GM23338 (cell line): ENCODE data around the gene DNAI7. TPM values are rescaled to one million over a fixed set of nuclear protein-coding genes. Genes with fewer than 3 reads are reported as not detected.

Experiments used
- ATAC-seq: fragments of 200-7000 bp; cut with Tn5 transposase; 3 replicates; pipeline ENCODE4 v1.9.1; 2020
- DNase-seq: peaks from one replicate; pipeline ENCODE4 v3.0.0-alpha.2; 2015; ENCODE audit warnings: low spot score
- H2AFZ ChIP-seq: fragments of 200-600 bp; sonication (generic); 2 replicates; pipeline ENCODE4 v1.8.0; 2016; ENCODE audit warnings: antibody characterized with exemption, mild to moderate bottlenecking, moderate library complexity
- H3F3A ChIP-seq: fragments of 200-600 bp; sonication (generic); replicated peaks from 2 replicates; pipeline ENCODE4 v1.8.0; 2017; ENCODE audit warnings: antibody characterized with exemption, mixed run types, low read depth
- H3K27ac ChIP-seq: fragments of 200-600 bp; sonication (generic); 2 replicates; pipeline ENCODE4 v1.6.1; 2016; ENCODE audit warnings: low read depth
- H3K27me3 ChIP-seq: fragments of 200-600 bp; sonication (generic); 2 replicates; pipeline ENCODE4 v1.8.0; 2016; ENCODE audit warnings: mild to moderate bottlenecking, mixed run types, moderate library complexity; ENCODE audit not compliant: insufficient read depth
- H3K36me3 ChIP-seq: fragments of 200-600 bp; sonication (generic); 2 replicates; pipeline ENCODE4 v1.8.0; 2016; ENCODE audit warnings: mild to moderate bottlenecking; ENCODE audit not compliant: insufficient read depth
- H3K4me1 ChIP-seq: fragments of 200-600 bp; sonication (generic); 2 replicates; pipeline ENCODE4 v1.8.0; 2016; ENCODE audit warnings: mild to moderate bottlenecking, moderate library complexity; ENCODE audit not compliant: insufficient read depth
- H3K4me2 ChIP-seq: fragments of 200-600 bp; sonication (generic); 2 replicates; pipeline ENCODE4 v1.7.1; 2017; ENCODE audit warnings: mixed run types
- H3K4me3 ChIP-seq: fragments of 200-600 bp; sonication (generic); 2 replicates; pipeline ENCODE4 v1.6.1; 2016; ENCODE audit warnings: mixed run types
- H3K79me2 ChIP-seq: fragments of 200-600 bp; sonication (generic); replicated peaks from 2 replicates; pipeline ENCODE4 v1.8.0; 2017; ENCODE audit warnings: mild to moderate bottlenecking; ENCODE audit not compliant: insufficient read depth
- H3K9me2 ChIP-seq: fragments of 200-600 bp; sonication (generic); 2 replicates; pipeline ENCODE4 v1.8.0; 2017; ENCODE audit not compliant: insufficient read depth
- H4K20me1 ChIP-seq: fragments of 200-600 bp; sonication (generic); replicated peaks from 2 replicates; pipeline ENCODE4 v1.8.0; 2017; ENCODE audit warnings: mild to moderate bottlenecking; ENCODE audit not compliant: insufficient read depth
- H3K27ac Mint-ChIP-seq: 2 replicates; pipeline ENCODE4 v1.8.0; 2020; ENCODE audit warnings: inconsistent platforms, mild to moderate bottlenecking, moderate library complexity, mixed read lengths
- H3K27me3 Mint-ChIP-seq: 3 replicates; pipeline ENCODE4 v1.8.0; 2022; ENCODE audit warnings: low read depth, mild to moderate bottlenecking, moderate library complexity, mixed read lengths, inconsistent platforms; ENCODE audit not compliant: insufficient read depth, poor library complexity
- H3K36me3 Mint-ChIP-seq: 3 replicates; pipeline ENCODE4 v1.8.0; 2021; ENCODE audit warnings: low read depth, mild to moderate bottlenecking, inconsistent platforms, moderate library complexity, mixed read lengths
- H3K4me1 Mint-ChIP-seq: 3 replicates; pipeline ENCODE4 v1.8.0; 2020; ENCODE audit warnings: mild to moderate bottlenecking, inconsistent platforms, mixed read lengths
- H3K4me3 Mint-ChIP-seq: 3 replicates; pipeline ENCODE4 v1.8.0; 2021; ENCODE audit warnings: moderate library complexity, mild to moderate bottlenecking, inconsistent platforms, mixed read lengths
- H3K9me3 Mint-ChIP-seq: 3 replicates; pipeline ENCODE4 v1.8.0; 2020; ENCODE audit warnings: moderate library complexity, mild to moderate bottlenecking, inconsistent platforms, mixed read lengths
- CTCF ChIP-seq, 2 experiments: fragments of 200-600 bp in 1 of 2; sonication (generic) in 1 of 2; conservative IDR thresholded peaks; 2 replicates each; pipeline versions ENCODE4 v1.5.1 to v1.6.1; 2016 to 2017; ENCODE audit warnings: antibody characterized with exemption in 2 of 2, low read depth in 2 of 2, mild to moderate bottlenecking in 2 of 2, moderate library complexity in 1 of 2
- EZH2 ChIP-seq: fragments of 200-600 bp; sonication (generic); IDR thresholded peaks from one replicate; pipeline ENCODE4 v1.8.0; 2017; ENCODE audit warnings: antibody characterized with exemption, mild to moderate bottlenecking, low read depth; ENCODE audit not compliant: unreplicated experiment
- EZH2phosphoT487 ChIP-seq: fragments of 200-600 bp; sonication (generic); IDR thresholded peaks from one replicate; pipeline ENCODE4 v1.8.1; 2018; ENCODE audit warnings: antibody characterized with exemption; ENCODE audit not compliant: unreplicated experiment
- NANOG ChIP-seq: IDR thresholded peaks from 2 replicates; pipeline ENCODE4 v1.6.1; 2016; ENCODE audit warnings: antibody characterized with exemption, borderline replicate concordance
- POLR2AphosphoS5 ChIP-seq: IDR thresholded peaks from 2 replicates; pipeline ENCODE4 v1.6.1; 2016; ENCODE audit warnings: antibody characterized with exemption, low read depth
- STAT1 ChIP-seq: IDR thresholded peaks from one replicate; pipeline ENCODE4 v1.6.1; 2016; ENCODE audit warnings: antibody characterized with exemption; ENCODE audit not compliant: unreplicated experiment
- ZNF331 ChIP-seq: fragments of 250-450 bp; sonication (Bioruptor Pico); IDR thresholded peaks from 2 replicates; pipeline ENCODE4 v1.5.0; 2020; ENCODE audit warnings: low read depth, mild to moderate bottlenecking, moderate library complexity
- polyA plus RNA-seq: library from polyadenylated mRNA; unstranded; fragments of >200 nt; fragmentation: Nextera tagmentation; extraction: Ambion mirVana; gene quantifications from 2 replicates; pipeline ENCODE4 v1.2.1, GENCODE V29; 2016
- total RNA-seq: library from RNA; depleted of rRNA; stranded (reverse); fragments of >200 nt; shearing (Covaris generic); gene quantifications from 2 replicates; pipeline ENCODE4 v1.2.3, GENCODE V29; 2014
- TF ChIP-seq, protein P1 (sequence below): IDR thresholded peaks from 2 replicates; pipeline ENCODE4 v1.6.1; 2016; ENCODE audit warnings: antibody characterized with exemption
- TF ChIP-seq, protein P2 (sequence below): IDR thresholded peaks from one replicate; pipeline ENCODE4 v1.6.1; 2018; ENCODE audit warnings: antibody characterized with exemption; ENCODE audit not compliant: unreplicated experiment

The DNAI7 gene
- total and polyA plus RNA-seq, 2 experiments from 2014 or later: 0.08 TPM; not detected in 1

GRCh38 chr12:25207846-25208245, 12.9 kb upstream of the DNAI7 start:
- Histone ChIP-seq H3K9me2 (no peaks in the 10 kb centered on the region), H4K20me1 (peaks cover 6% of the 10 kb centered on the region; the same call in 1 of the 2 replicates), H3K27me3 (no peaks in the 10 kb centered on the region), H2AFZ (no peak overlapping the region), H3K4me2 (no peak overlapping the region), H3K4me1 (no peaks in the 10 kb centered on the region), H3K36me3 (no peaks in the 10 kb centered on the region; the same call in 1 of the 2 replicates), H3K4me3 (no peak overlapping the region), H3K27ac (no peak overlapping the region), H3K79me2 (no peaks in the 10 kb centered on the region), H3F3A (no peaks in the 10 kb centered on the region)
- no peaks in the 10 kb centered on the region for H3K4me1 Mint-ChIP-seq
- no peak for DNase-seq
- no peaks in the 10 kb centered on the region for H3K27me3 Mint-ChIP-seq
- no peak overlapping the region for H3K4me3 Mint-ChIP-seq
- TF ChIP-seq, protein P1, sequence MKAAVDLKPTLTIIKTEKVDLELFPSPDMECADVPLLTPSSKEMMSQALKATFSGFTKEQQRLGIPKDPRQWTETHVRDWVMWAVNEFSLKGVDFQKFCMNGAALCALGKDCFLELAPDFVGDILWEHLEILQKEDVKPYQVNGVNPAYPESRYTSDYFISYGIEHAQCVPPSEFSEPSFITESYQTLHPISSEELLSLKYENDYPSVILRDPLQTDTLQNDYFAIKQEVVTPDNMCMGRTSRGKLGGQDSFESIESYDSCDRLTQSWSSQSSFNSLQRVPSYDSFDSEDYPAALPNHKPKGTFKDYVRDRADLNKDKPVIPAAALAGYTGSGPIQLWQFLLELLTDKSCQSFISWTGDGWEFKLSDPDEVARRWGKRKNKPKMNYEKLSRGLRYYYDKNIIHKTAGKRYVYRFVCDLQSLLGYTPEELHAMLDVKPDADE: no peak
- no peak for TF ChIP-seq EZH2phosphoT487
- no peak for TF ChIP-seq STAT1
- no peak for TF ChIP-seq NANOG
- peaks cover 11% of the 10 kb centered on the region; the same call in 2 of the 3 replicates for H3K36me3 Mint-ChIP-seq
- ATAC-seq: no peak
- H3K27ac Mint-ChIP-seq: no peak overlapping the region
- no peaks in the 10 kb centered on the region for H3K9me3 Mint-ChIP-seq

- H4K20me1 ChIP-seq: peaks cover 6% of the 10 kb centered on the region; the same call in 1 of the 2 replicates
- no peaks in the 10 kb centered on the region for H3K9me2 ChIP-seq
- no peak overlapping the region for H3K27ac ChIP-seq
- ATAC-seq: no peak
- Mint-ChIP-seq H3K4me1 (no peaks in the 10 kb centered on the region; the same call in 2 of the 3 replicates), H3K27me3 (no peaks in the 10 kb centered on the region), H3K36me3 (peaks cover 11% of the 10 kb centered on the region; the same call in 2 of the 3 replicates), H3K27ac (no peak overlapping the region), H3K4me3 (no peak overlapping the region), H3K9me3 (no peaks in the 10 kb centered on the region)
- no peak overlapping the region for H2AFZ ChIP-seq
- no peaks in the 10 kb centered on the region for H3F3A ChIP-seq
- H3K4me2 ChIP-seq: no peak overlapping the region
- TF ChIP-seq NANOG (no peak), CTCF (conservative IDR thresholded peaks at IDR 0.05; ENCODE audit: low read depth in 2 of 2) (no peak), POLR2AphosphoS5 (no peak), STAT1 (no peak)
- DNase-seq: no peak
- no peaks in the 10 kb centered on the region for H3K79me2 ChIP-seq
- H3K27me3 ChIP-seq: no peaks in the 10 kb centered on the region
- H3K36me3 ChIP-seq: no peaks in the 10 kb centered on the region; the same call in 1 of the 2 replicates
- no peaks in the 10 kb centered on the region for H3K4me1 ChIP-seq
- H3K4me3 ChIP-seq: no peak overlapping the region
Measured at GRCh38 chr12:25207411-25207810, 12.5 kb upstream of the DNAI7 start.

- DNase-seq: no peak
- H3K36me3 Mint-ChIP-seq: 0 out of 3 replicates have a peak, but pooled peaks cover 1% of the 10 kb centered on the region
- Histone ChIP-seq H3K4me3 (no peak overlapping the region), H3K27me3 (no peaks in the 10 kb centered on the region), H3K79me2 (no peaks in the 10 kb centered on the region), H3K36me3 (no peaks in the 10 kb centered on the region; the same call in 1 of the 2 replicates), H3F3A (no peaks in the 10 kb centered on the region), H4K20me1 (peaks cover 6% of the 10 kb centered on the region), H2AFZ (no peak overlapping the region), H3K9me2 (no peaks in the 10 kb centered on the region), H3K4me2 (no peak overlapping the region), H3K4me1 (0 out of 2 replicates have a peak, but pooled peaks cover 5% of the 10 kb centered on the region), H3K27ac (no peak overlapping the region)
- H3K9me3 Mint-ChIP-seq: no peaks in the 10 kb centered on the region
- no peaks in the 10 kb centered on the region; the same call in 2 of the 3 replicates for H3K4me1 Mint-ChIP-seq
- no peaks in the 10 kb centered on the region for H3K27me3 Mint-ChIP-seq
- H3K27ac Mint-ChIP-seq: no peak overlapping the region
- H3K4me3 Mint-ChIP-seq: no peak overlapping the region
- peak; percentile 56; the same call in 2 of the 3 replicates for ATAC-seq
- no peak for TF ChIP-seq EZH2phosphoT487
- no peak for TF ChIP-seq EZH2
- TF ChIP-seq ZNF331: no peak
- TF ChIP-seq, protein P2, sequence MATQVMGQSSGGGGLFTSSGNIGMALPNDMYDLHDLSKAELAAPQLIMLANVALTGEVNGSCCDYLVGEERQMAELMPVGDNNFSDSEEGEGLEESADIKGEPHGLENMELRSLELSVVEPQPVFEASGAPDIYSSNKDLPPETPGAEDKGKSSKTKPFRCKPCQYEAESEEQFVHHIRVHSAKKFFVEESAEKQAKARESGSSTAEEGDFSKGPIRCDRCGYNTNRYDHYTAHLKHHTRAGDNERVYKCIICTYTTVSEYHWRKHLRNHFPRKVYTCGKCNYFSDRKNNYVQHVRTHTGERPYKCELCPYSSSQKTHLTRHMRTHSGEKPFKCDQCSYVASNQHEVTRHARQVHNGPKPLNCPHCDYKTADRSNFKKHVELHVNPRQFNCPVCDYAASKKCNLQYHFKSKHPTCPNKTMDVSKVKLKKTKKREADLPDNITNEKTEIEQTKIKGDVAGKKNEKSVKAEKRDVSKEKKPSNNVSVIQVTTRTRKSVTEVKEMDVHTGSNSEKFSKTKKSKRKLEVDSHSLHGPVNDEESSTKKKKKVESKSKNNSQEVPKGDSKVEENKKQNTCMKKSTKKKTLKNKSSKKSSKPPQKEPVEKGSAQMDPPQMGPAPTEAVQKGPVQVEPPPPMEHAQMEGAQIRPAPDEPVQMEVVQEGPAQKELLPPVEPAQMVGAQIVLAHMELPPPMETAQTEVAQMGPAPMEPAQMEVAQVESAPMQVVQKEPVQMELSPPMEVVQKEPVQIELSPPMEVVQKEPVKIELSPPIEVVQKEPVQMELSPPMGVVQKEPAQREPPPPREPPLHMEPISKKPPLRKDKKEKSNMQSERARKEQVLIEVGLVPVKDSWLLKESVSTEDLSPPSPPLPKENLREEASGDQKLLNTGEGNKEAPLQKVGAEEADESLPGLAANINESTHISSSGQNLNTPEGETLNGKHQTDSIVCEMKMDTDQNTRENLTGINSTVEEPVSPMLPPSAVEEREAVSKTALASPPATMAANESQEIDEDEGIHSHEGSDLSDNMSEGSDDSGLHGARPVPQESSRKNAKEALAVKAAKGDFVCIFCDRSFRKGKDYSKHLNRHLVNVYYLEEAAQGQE: no peak
- no peak for TF ChIP-seq CTCF (conservative IDR thresholded peaks at IDR 0.05; ENCODE audit: low read depth in 2 of 2)
Measured at GRCh38 chr12:25202137-25202536, 7.2 kb upstream of the DNAI7 start.
